Type B pancreatic cell (in vitro differentiated cells): ENCODE data around the gene PTCHD1. TPM values are rescaled to one million over a fixed set of nuclear protein-coding genes. Genes with fewer than 3 reads are reported as not detected.
A peak's percentile ranks its signal among the peaks of the same experiment; 100 is the strongest.

ENCODE experiments used
- DNase-seq: peaks from one replicate; pipeline ENCODE4 v3.0.0; 2021; ENCODE audit warnings: mixed read lengths; ENCODE audit not compliant: unreplicated experiment; ENCODE audit errors: extremely low spot score
- H3K27ac Mint-ChIP-seq: 2 replicates; pipeline ENCODE4 v1.8.0; 2021; ENCODE audit warnings: mild to moderate bottlenecking, mixed read lengths
- H3K27me3 Mint-ChIP-seq: 2 replicates; pipeline ENCODE4 v1.8.0; 2021; ENCODE audit warnings: mixed read lengths
- H3K36me3 Mint-ChIP-seq: 2 replicates; pipeline ENCODE4 v1.8.0; 2021; ENCODE audit warnings: mixed read lengths
- H3K4me1 Mint-ChIP-seq: one replicate; pipeline ENCODE4 v1.8.0; 2021; ENCODE audit warnings: mixed read lengths; ENCODE audit not compliant: unreplicated experiment
- H3K4me3 Mint-ChIP-seq: 2 replicates; pipeline ENCODE4 v1.8.0; 2021; ENCODE audit warnings: mild to moderate bottlenecking, mixed read lengths
- H3K9me3 Mint-ChIP-seq: 2 replicates; pipeline ENCODE4 v1.8.0; 2021; ENCODE audit warnings: mixed read lengths
- long read RNA-seq: library from polyadenylated mRNA; unstranded; transcript quantifications from one replicate; pipeline ENCODE4 v2.0.0, GENCODE V29; 2020
- total RNA-seq: library from RNA; stranded (reverse); gene quantifications from 2 replicates; pipeline ENCODE4 v1.2.1, GENCODE V29; 2021; ENCODE audit warnings: low replicate concordance
- TF ChIP-seq, protein P1 (sequence below): fragments of 200-600 bp; sonication (generic); conservative IDR thresholded peaks from 2 replicates; pipeline ENCODE4 v1.5.0; 2021; ENCODE audit warnings: antibody characterized with exemption, mild to moderate bottlenecking

PTCHD1 gene
- total RNA-seq: 6.0 and 21.6 TPM in 2 replicates
- long read RNA-seq, full-length matches to known transcripts: 13 of 55 reads
- long read RNA-seq, partial matches to known transcripts: 23 of 55 reads
- long read RNA-seq, other reads (novel, unspliced or antisense): 19 of 55 reads

GRCh38 chrX:23334848-23335599 is at the start of gene PTCHD1:
TSS of gene PTCHD1 (plus strand) at chrX:23334849. CDS start at chrX:23334876, 27 bp downstream.
- Mint-ChIP-seq H3K36me3 (peaks cover 9% of the 10 kb centered on the region), H3K27ac (peak within 1 kb of the TSS; percentile 73), H3K4me1 (peaks cover 7% of the 10 kb centered on the region), H3K4me3 (peak within 1 kb of the TSS; percentile 90), H3K27me3 (peaks cover 93% of the 10 kb centered on the region), H3K9me3 (no peaks in the 10 kb centered on the region)
- TF ChIP-seq, protein P1, sequence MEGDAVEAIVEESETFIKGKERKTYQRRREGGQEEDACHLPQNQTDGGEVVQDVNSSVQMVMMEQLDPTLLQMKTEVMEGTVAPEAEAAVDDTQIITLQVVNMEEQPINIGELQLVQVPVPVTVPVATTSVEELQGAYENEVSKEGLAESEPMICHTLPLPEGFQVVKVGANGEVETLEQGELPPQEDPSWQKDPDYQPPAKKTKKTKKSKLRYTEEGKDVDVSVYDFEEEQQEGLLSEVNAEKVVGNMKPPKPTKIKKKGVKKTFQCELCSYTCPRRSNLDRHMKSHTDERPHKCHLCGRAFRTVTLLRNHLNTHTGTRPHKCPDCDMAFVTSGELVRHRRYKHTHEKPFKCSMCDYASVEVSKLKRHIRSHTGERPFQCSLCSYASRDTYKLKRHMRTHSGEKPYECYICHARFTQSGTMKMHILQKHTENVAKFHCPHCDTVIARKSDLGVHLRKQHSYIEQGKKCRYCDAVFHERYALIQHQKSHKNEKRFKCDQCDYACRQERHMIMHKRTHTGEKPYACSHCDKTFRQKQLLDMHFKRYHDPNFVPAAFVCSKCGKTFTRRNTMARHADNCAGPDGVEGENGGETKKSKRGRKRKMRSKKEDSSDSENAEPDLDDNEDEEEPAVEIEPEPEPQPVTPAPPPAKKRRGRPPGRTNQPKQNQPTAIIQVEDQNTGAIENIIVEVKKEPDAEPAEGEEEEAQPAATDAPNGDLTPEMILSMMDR: no peak
- DNase-seq: peak; percentile 66

GRCh38 chrX:23286731-23287130 is 47.9 kb upstream of the PTCHD1 start:
- H3K36me3 Mint-ChIP-seq: no peaks in the 10 kb centered on the region
- H3K4me3 Mint-ChIP-seq: no peak overlapping the region
- TF ChIP-seq, protein P1: no peak
- no peaks in the 10 kb centered on the region for H3K9me3 Mint-ChIP-seq
- H3K4me1 Mint-ChIP-seq: no peaks in the 10 kb centered on the region
- H3K27me3 Mint-ChIP-seq: no peaks in the 10 kb centered on the region
- DNase-seq: no peak
- no peak overlapping the region for H3K27ac Mint-ChIP-seq

GRCh38 chrX:23287191-23287725 is 47.4 kb upstream of the PTCHD1 start:
- Mint-ChIP-seq H3K4me1 (peaks cover 2% of the 10 kb centered on the region), H3K27me3 (no peaks in the 10 kb centered on the region), H3K4me3 (no peak overlapping the region), H3K36me3 (no peaks in the 10 kb centered on the region), H3K9me3 (no peaks in the 10 kb centered on the region), H3K27ac (no peak overlapping the region)
- DNase-seq: no peak
- TF ChIP-seq, protein P1: no peak

- DNase-seq: no peak
- Mint-ChIP-seq H3K27ac (no peak overlapping the region), H3K9me3 (no peaks in the 10 kb centered on the region)
These were observed 42.2 kb upstream of the PTCHD1 start for GRCh38 chrX:23292354-23292987.

GRCh38 chrX:23292988-23293651 is 41.5 kb upstream of the PTCHD1 start:
- H3K4me3 Mint-ChIP-seq: no peak overlapping the region
- H3K9me3 Mint-ChIP-seq: no peaks in the 10 kb centered on the region
- no peak overlapping the region for H3K27ac Mint-ChIP-seq
- peaks cover 5% of the 10 kb centered on the region for H3K4me1 Mint-ChIP-seq
- TF ChIP-seq, protein P1: no peak
- DNase-seq: no peak
- H3K27me3 Mint-ChIP-seq: peaks cover 3% of the 10 kb centered on the region
- H3K36me3 Mint-ChIP-seq: no peaks in the 10 kb centered on the region

More at GRCh38 chrX:23292354-23292987, 42.2 kb upstream of the PTCHD1 start:
- H3K4me1 Mint-ChIP-seq: peaks cover 5% of the 10 kb centered on the region
- H3K4me3 Mint-ChIP-seq: no peak overlapping the region
- H3K27me3 Mint-ChIP-seq: no peaks in the 10 kb centered on the region
- no peaks in the 10 kb centered on the region for H3K36me3 Mint-ChIP-seq
- TF ChIP-seq, protein P1: no peak
